T-cell (primary cell): ENCODE data around the gene FAM98A. TPM values are rescaled to one million over a fixed set of nuclear protein-coding genes. Genes with fewer than 3 reads are reported as not detected.

Experiments used
- ATAC-seq, 4 experiments: fragments of 200-7000 bp in 3 of 4; fragments of 150-1000 bp in 1 of 4; cut with Tn5 transposase; replicated peaks in 1 of 4; 1 replicate in 3 of 4; 2 replicates in 1 of 4; pipeline ENCODE4 v1.10.0; 2021; ENCODE audit warnings: moderate library complexity in 3 of 4, mild to moderate bottlenecking in 2 of 4, moderate number of reproducible peaks in 1 of 4
- CTCF ChIA-PET, 2 donors: fragments of 300-600 bp; sonication (Branson Sonifier 250); formaldehyde crosslinking; loops; one replicate each; lab custom pipeline; 2022; ENCODE audit warnings: antibody characterized with exemption in 2 of 2; lab: Charles Lee
- POLR2A ChIA-PET, 2 donors: fragments of 300-600 bp; sonication (Branson Sonifier 250); formaldehyde crosslinking; loops; one replicate each; lab custom pipeline; 2022; ENCODE audit warnings: antibody characterized with exemption in 2 of 2; lab: Charles Lee
- DNase-seq, 35 experiments: peaks; one replicate each; pipeline versions ENCODE4 v3.0.0 to v3.0.0-alpha.2; 2013 to 2023
- H3K27ac ChIP-seq: one replicate; pipeline ENCODE4 v1.5.1; 2013; ENCODE audit warnings: low read length
- H3K27me3 ChIP-seq, 2 experiments: replicated peaks in 1 of 2; 1 replicate in 1 of 2; 2 replicates in 1 of 2; pipeline versions ENCODE4 v1.6.1 to v1.7.0; 2013; ENCODE audit warnings: low read length in 1 of 2, mixed read lengths in 1 of 2; ENCODE audit not compliant: control insufficient read depth in 2 of 2, insufficient read depth in 2 of 2; ENCODE audit errors: extremely low read depth in 1 of 2
- H3K36me3 ChIP-seq, 2 donors: 1 replicate in 1 of 2; 2 replicates in 1 of 2; pipeline versions ENCODE4 v1.6.1 to v1.7.0; 2013; ENCODE audit warnings: low read length in 1 of 2; ENCODE audit not compliant: control insufficient read depth in 2 of 2, insufficient read depth in 1 of 2; ENCODE audit errors: extremely low read depth in 1 of 2
- H3K4me1 ChIP-seq, 2 experiments: 1 replicate in 1 of 2; 2 replicates in 1 of 2; pipeline versions ENCODE4 v1.6.1 to v1.7.0; 2013; ENCODE audit warnings: low read length in 2 of 2, mixed read lengths in 1 of 2; ENCODE audit not compliant: insufficient read depth in 2 of 2, control insufficient read depth in 1 of 2; ENCODE audit errors: extremely low read depth in 1 of 2
- H3K4me3 ChIP-seq, 2 donors: 1 replicate in 1 of 2; 2 replicates in 1 of 2; pipeline versions ENCODE4 v1.5.1 to v1.7.0; 2013; ENCODE audit warnings: mild to moderate bottlenecking in 2 of 2, low read length in 1 of 2, moderate library complexity in 1 of 2; ENCODE audit not compliant: control insufficient read depth in 1 of 2; ENCODE audit errors: extremely low read depth in 1 of 2
- H3K9me3 ChIP-seq: 2 replicates; pipeline ENCODE4 v1.7.0; 2013
- H3K27ac Mint-ChIP-seq, 2 donors: one replicate each; pipeline ENCODE4 v1.8.0; 2020 to 2021; ENCODE audit warnings: mild to moderate bottlenecking in 2 of 2, mixed read lengths in 2 of 2
- H3K27me3 Mint-ChIP-seq, 2 donors: one replicate each; pipeline ENCODE4 v1.8.0; 2021 to 2022; ENCODE audit warnings: mixed read lengths in 2 of 2
- H3K36me3 Mint-ChIP-seq: one replicate; pipeline ENCODE4 v1.8.0; 2021; ENCODE audit warnings: mixed read lengths
- H3K4me1 Mint-ChIP-seq, 3 donors: one replicate each; pipeline ENCODE4 v1.8.0; 2020 to 2022; ENCODE audit warnings: mixed read lengths in 3 of 3, mild to moderate bottlenecking in 1 of 3
- H3K4me3 Mint-ChIP-seq, 3 donors: one replicate each; pipeline ENCODE4 v1.8.0; 2020 to 2022; ENCODE audit warnings: mild to moderate bottlenecking in 3 of 3, mixed read lengths in 3 of 3, moderate library complexity in 3 of 3
- H3K9me3 Mint-ChIP-seq, 3 donors: one replicate each; pipeline ENCODE4 v1.8.0; 2020 to 2022; ENCODE audit warnings: mixed read lengths in 3 of 3
- WGBS: methylation state at CpG from one replicate; pipeline ENCODE4 v1.1.5; 2013; ENCODE audit warnings: missing lambda C conversion rate; ENCODE audit not compliant: insufficient coverage; 5-methylcytosine and 5-hydroxymethylcytosine counted together
- total RNA-seq, 35 experiments: library from RNA in 6 of 35; stranded (reverse) in 6 of 35; fragments of 120-200 nt in 1 of 35; gene quantifications; one replicate each; pipeline versions ENCODE4 v1.2.1 to v1.2.4 and lab custom pipeline; 2013 to 2026

FAM98A gene
- total RNA-seq, 5 donors from 2014 or later (not counting 1 experiment from before 2014, with no cell fraction given): 16.1 to 36.2 (median 34.5) TPM

- no CpG with 5 or more reads among the region's 2 CpGs for WGBS
- ATAC-seq: no peak
- CTCF ChIA-PET: interaction anchor here in 1 of 2 donors (0.9 to 1.5 kb wide), 3 partner anchors 10 to 112 kb away, joined by 3 to 5 read pairs (median 3); partner anchors contain the start of gene FAM98A
Observed at GRCh38 chr2:33588232-33588631, 10.9 kb downstream of the FAM98A start.

GRCh38 chr2:33586766-33587165, 12.3 kb downstream of the FAM98A start:
- Histone ChIP-seq H3K4me3 (no peak overlapping the region), H3K27me3 (no peaks in the 10 kb centered on the region), H3K4me1 (peaks cover 0 to 9% of the 10 kb centered on the region in 2 experiments), H3K9me3 (no peaks in the 10 kb centered on the region), H3K36me3 (peaks cover 10 to 65% of the 10 kb centered on the region in 2 donors), H3K27ac (no peak overlapping the region)
- WGBS: no CpG with 5 or more reads among the region's 2 CpGs
- no peak overlapping the region for H3K27ac Mint-ChIP-seq
- H3K4me1 Mint-ChIP-seq: peaks cover 10 to 21% (median 14%) of the 10 kb centered on the region in 3 donors
- ChIA-PET POLR2A (no interaction called here), CTCF (no interaction called here)
- H3K36me3 Mint-ChIP-seq: peaks cover 37% of the 10 kb centered on the region
- no peaks in the 10 kb centered on the region for H3K9me3 Mint-ChIP-seq
- ATAC-seq (no peak), DNase-seq (no peak)
- no peak overlapping the region for H3K4me3 Mint-ChIP-seq
- H3K27me3 Mint-ChIP-seq: no peaks in the 10 kb centered on the region

More at GRCh38 chr2:33588232-33588631, 10.9 kb downstream of the FAM98A start:
- H3K4me1 Mint-ChIP-seq: peaks cover 12 to 14% (median 13%) of the 10 kb centered on the region in 3 donors
- no peaks in the 10 kb centered on the region for H3K27me3 Mint-ChIP-seq
- Histone ChIP-seq H3K27me3 (no peaks in the 10 kb centered on the region), H3K27ac (no peak overlapping the region), H3K4me3 (no peak overlapping the region), H3K36me3 (peaks cover 13 to 74% of the 10 kb centered on the region in 2 donors), H3K9me3 (no peaks in the 10 kb centered on the region), H3K4me1 (peaks cover 0 to 4% of the 10 kb centered on the region in 2 experiments)
- H3K27ac Mint-ChIP-seq: no peak overlapping the region
- H3K9me3 Mint-ChIP-seq: no peaks in the 10 kb centered on the region
- no peak overlapping the region for H3K4me3 Mint-ChIP-seq
- no peak for DNase-seq
- POLR2A ChIA-PET: no interaction called here
- H3K36me3 Mint-ChIP-seq: peaks cover 45% of the 10 kb centered on the region

DNA sequence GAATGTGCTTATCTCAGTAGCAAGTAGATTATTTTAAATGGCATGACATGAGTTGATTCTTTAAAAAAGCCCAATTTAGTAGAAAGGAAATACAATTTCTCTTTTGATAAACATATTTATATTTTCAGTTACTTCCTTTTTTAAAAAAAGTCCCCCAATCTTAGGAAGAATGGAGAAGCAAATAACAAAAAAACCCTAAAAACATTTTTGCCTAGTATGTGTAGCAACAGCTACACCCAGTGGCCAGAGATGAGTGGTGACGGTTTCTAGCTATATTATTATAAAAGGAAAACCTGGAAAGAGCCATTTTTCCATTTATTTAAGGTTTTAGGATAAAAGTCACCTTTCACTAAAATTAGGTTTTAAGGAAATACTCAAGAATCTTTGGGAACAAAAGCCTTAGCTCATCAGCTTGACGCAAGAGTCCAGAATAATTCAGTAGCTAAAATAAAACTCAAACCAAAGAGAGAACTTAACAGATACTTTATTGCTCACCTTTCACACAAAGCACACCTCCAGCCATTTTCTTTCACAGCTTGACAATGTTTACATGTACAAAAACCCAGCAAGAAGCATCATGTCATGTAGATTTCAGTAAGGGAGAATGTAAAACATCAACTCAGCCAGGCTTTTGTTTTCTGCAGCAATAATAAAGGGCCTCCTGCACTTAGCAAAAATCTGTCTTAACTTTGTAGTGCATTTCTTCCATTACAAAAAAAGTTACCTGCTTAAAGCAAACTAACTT, 15.7 kb downstream of the FAM98A start:
- Mint-ChIP-seq H3K36me3 (peaks cover 25% of the 10 kb centered on the region), H3K4me1 (peaks cover 6 to 12% (median 9%) of the 10 kb centered on the region in 3 donors), H3K27me3 (no peaks in the 10 kb centered on the region), H3K9me3 (no peaks in the 10 kb centered on the region), H3K4me3 (no peak overlapping the region), H3K27ac (peak overlapping the region in 1 of 2 donors; percentile 76)
- ATAC-seq: peak in 2 of 4 experiments; percentile 36 to 55
- ChIA-PET POLR2A (interaction anchor here (0.7 to 1.2 kb wide), 4 partner anchors 16 to 132 kb away, joined by 3 to 7 read pairs (median 4); partner anchors contain the start of gene FAM98A (in 1 of the 2)), CTCF (interaction anchor here (0.5 to 3.2 kb wide), 35 partner anchors 9 to 1206 kb away, joined by 3 to 39 read pairs (median 4); partner anchors contain the start of genes FAM98A (in 2 of the 2), RASGRP3 (in 1 of the 2) and TTC27 (in 1 of the 2))
- Histone ChIP-seq H3K9me3 (no peaks in the 10 kb centered on the region), H3K4me3 (no peak overlapping the region), H3K27me3 (no peaks in the 10 kb centered on the region), H3K4me1 (peaks cover 0 to 9% of the 10 kb centered on the region in 2 experiments), H3K36me3 (peaks cover 10 to 42% of the 10 kb centered on the region in 2 donors), H3K27ac (no peak overlapping the region)
- peak in 17 of 35 experiments; percentile 4 to 67 (median 16) for DNase-seq
- WGBS: 100% methylated on average over 1 of the region's 2 CpGs

DNA sequence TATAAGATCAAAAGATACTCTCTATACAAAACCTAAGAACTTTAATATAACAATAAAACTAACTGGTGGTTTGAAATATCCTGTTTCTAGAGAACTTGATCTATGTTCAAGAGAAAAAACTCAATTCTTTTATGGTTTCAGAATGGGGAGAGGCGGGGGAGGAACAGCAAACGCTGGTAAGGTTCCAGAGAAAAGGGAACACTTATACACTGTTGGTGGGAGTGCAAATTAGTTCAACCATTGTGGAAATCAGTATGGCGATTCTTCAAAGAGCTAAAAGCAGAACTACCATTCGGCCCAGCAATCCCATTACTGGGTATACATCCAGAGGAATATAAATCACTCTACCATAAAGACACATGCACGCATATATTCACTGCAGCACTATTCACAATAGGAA, 17.2 kb downstream of the FAM98A start:
- ATAC-seq: no peak
- H3K27ac Mint-ChIP-seq: peak overlapping the region in 1 of 2 donors; percentile 42
- DNase-seq: no peak
- H3K4me1 Mint-ChIP-seq: peaks cover 6 to 12% (median 9%) of the 10 kb centered on the region in 3 donors
- H3K4me3 ChIP-seq: no peak overlapping the region
- WGBS: 100% methylated on average over 1 of the region's 5 CpGs
- H3K36me3 ChIP-seq: peaks cover 10 to 33% of the 10 kb centered on the region in 2 donors
- peak overlapping the region in 1 of 3 donors; percentile 7 for H3K4me3 Mint-ChIP-seq
- ChIA-PET CTCF (interaction anchor here (1.7 to 3.2 kb wide), 5 partner anchors 10 to 105 kb away, joined by 4 to 39 read pairs (median 6); partner anchors contain the start of genes FAM98A (in 1 of the 2) and RASGRP3 (in 1 of the 2)), POLR2A (no interaction called here)
- H3K27ac ChIP-seq: no peak overlapping the region
- no peaks in the 10 kb centered on the region for H3K27me3 Mint-ChIP-seq
- peaks cover 0 to 9% of the 10 kb centered on the region in 2 experiments for H3K4me1 ChIP-seq
- H3K36me3 Mint-ChIP-seq: peaks cover 18% of the 10 kb centered on the region
- H3K9me3 ChIP-seq: no peaks in the 10 kb centered on the region
- H3K27me3 ChIP-seq: no peaks in the 10 kb centered on the region
- H3K9me3 Mint-ChIP-seq: no peaks in the 10 kb centered on the region

- ChIA-PET CTCF (interaction anchor here in 1 of 2 donors (0.5 to 0.6 kb wide), 2 partner anchors 9 to 246 kb away, joined by 3 read pairs; no protein-coding TSS in a partner anchor), POLR2A (no interaction called here)
- Histone ChIP-seq H3K36me3 (peaks cover 2 to 9% of the 10 kb centered on the region in 2 donors), H3K4me3 (no peak overlapping the region), H3K27me3 (no peaks in the 10 kb centered on the region), H3K4me1 (peaks cover 0 to 9% of the 10 kb centered on the region in 2 experiments), H3K9me3 (no peaks in the 10 kb centered on the region), H3K27ac (no peak overlapping the region)
- Mint-ChIP-seq H3K4me3 (no peak overlapping the region), H3K27me3 (no peaks in the 10 kb centered on the region), H3K9me3 (no peaks in the 10 kb centered on the region), H3K36me3 (peaks cover 3% of the 10 kb centered on the region), H3K4me1 (peaks cover 6 to 12% (median 9%) of the 10 kb centered on the region in 3 donors), H3K27ac (no peak overlapping the region)
- ATAC-seq: no peak
- 96% methylated on average over 4 of the region's 5 CpGs for WGBS
- DNase-seq: no peak
Observed at GRCh38 chr2:33579227-33579626, 19.9 kb downstream of the FAM98A start.

- no peaks in the 10 kb centered on the region for H3K36me3 Mint-ChIP-seq
- no CpG with 5 or more reads among the region's 2 CpGs for WGBS
- no peak overlapping the region for H3K4me3 ChIP-seq
- H3K9me3 Mint-ChIP-seq: no peaks in the 10 kb centered on the region
- peaks cover 6 to 12% (median 9%) of the 10 kb centered on the region in 3 donors for H3K4me1 Mint-ChIP-seq
- no peaks in the 10 kb centered on the region for H3K27me3 ChIP-seq
- no peak overlapping the region for H3K4me3 Mint-ChIP-seq
- no peak overlapping the region for H3K27ac Mint-ChIP-seq
- H3K36me3 ChIP-seq: no peaks in the 10 kb centered on the region
- DNase-seq (no peak), ATAC-seq (no peak)
- no peak overlapping the region for H3K27ac ChIP-seq
- H3K9me3 ChIP-seq: no peaks in the 10 kb centered on the region
- peaks cover 0 to 5% of the 10 kb centered on the region in 2 experiments for H3K4me1 ChIP-seq
- ChIA-PET CTCF (interaction anchor here in 1 of 2 donors (1.3 kb wide), 1 partner anchor 102 kb away, joined by 7 read pairs; no protein-coding TSS in a partner anchor), POLR2A (interaction anchor here in 1 of 2 donors (0.6 kb wide), 1 partner anchor 1087 kb away, joined by 3 read pairs; no protein-coding TSS in a partner anchor)
- no peaks in the 10 kb centered on the region for H3K27me3 Mint-ChIP-seq
Observed at GRCh38 chr2:33577668-33578067, 21.4 kb downstream of the FAM98A start.
